Measurements from ENCODE around the gene TTC1.

Gene TTC1

GRCh38 chr5:160079753-160080152 is 70.8 kb downstream of the TTC1 start:
- Histone ChIP-seq H3K79me2 (ENCODE audit: low read length) (no peaks in the 10 kb centered on the region), H3K27me3 (ENCODE audit: low read depth, low read length) (no peaks in the 10 kb centered on the region), H3K27ac (ENCODE audit: low read length) (no peak overlapping the region), H3K36me3 (replicated peaks; ENCODE audit: low read depth, low read length) (no peaks in the 10 kb centered on the region), H3K4me1 (ENCODE audit: low read length) (peaks cover 5% of the 10 kb centered on the region; the same call in 1 of the 2 replicates), H3K9ac (ENCODE audit: low read length) (no peak overlapping the region), H4K20me1 (ENCODE audit: insufficient read depth, low read length) (no peaks in the 10 kb centered on the region), H3K4me2 (ENCODE audit: low read length) (no peak overlapping the region), H3K9me3 (ENCODE audit: insufficient read depth, low read length) (no peaks in the 10 kb centered on the region), H3K4me3 (ENCODE audit: low read length) (no peak overlapping the region), H2AFZ (ENCODE audit: low read depth, low read length) (no peak overlapping the region)
- TF ChIP-seq CTCF (IDR thresholded peaks at IDR 0.05; ENCODE audit: low read depth, low read length) (no peak), EZH2phosphoT487 (IDR thresholded peaks at IDR 0.05; ENCODE audit: low read depth) (no peak)

- Histone ChIP-seq H4K20me1 (ENCODE audit: insufficient read depth, low read length) (no peaks in the 10 kb centered on the region), H2AFZ (ENCODE audit: low read depth, low read length) (no peak overlapping the region), H3K36me3 (replicated peaks; ENCODE audit: low read depth, low read length) (no peaks in the 10 kb centered on the region), H3K27me3 (ENCODE audit: low read depth, low read length) (no peaks in the 10 kb centered on the region), H3K9me3 (ENCODE audit: insufficient read depth, low read length) (no peaks in the 10 kb centered on the region), H3K27ac (ENCODE audit: low read length) (no peak overlapping the region), H3K4me1 (ENCODE audit: low read length) (peaks cover 5% of the 10 kb centered on the region; the same call in 1 of the 2 replicates), H3K79me2 (ENCODE audit: low read length) (no peaks in the 10 kb centered on the region), H3K4me3 (ENCODE audit: low read length) (peak overlapping the region; percentile 57; the same call in 1 of the 2 replicates), H3K9ac (ENCODE audit: low read length) (no peak overlapping the region), H3K4me2 (ENCODE audit: low read length) (peak overlapping the region; percentile 56)
- no peak for TF ChIP-seq EZH2phosphoT487 (IDR thresholded peaks at IDR 0.05; ENCODE audit: low read depth)
- no peak for TF ChIP-seq CTCF (IDR thresholded peaks at IDR 0.05; ENCODE audit: low read depth, low read length)
Measured at GRCh38 chr5:160081495-160081894, 72.6 kb downstream of the TTC1 start.

- H3K9me3 ChIP-seq (ENCODE audit: insufficient read depth, low read length), result no peaks in the 10 kb centered on the region
- H2AFZ ChIP-seq (ENCODE audit: low read depth, low read length), result no peak overlapping the region
- peaks cover 5% of the 10 kb centered on the region; the same call in 1 of the 2 replicates for H3K4me1 ChIP-seq (ENCODE audit: low read length)
- no peak overlapping the region for H3K9ac ChIP-seq (ENCODE audit: low read length)
- no peak for TF ChIP-seq EZH2phosphoT487 (IDR thresholded peaks at IDR 0.05; ENCODE audit: low read depth)
- TF ChIP-seq CTCF (IDR thresholded peaks at IDR 0.05; ENCODE audit: low read depth, low read length), result no peak
- no peaks in the 10 kb centered on the region for H3K36me3 ChIP-seq (replicated peaks; ENCODE audit: low read depth, low read length)
- no peaks in the 10 kb centered on the region for H4K20me1 ChIP-seq (ENCODE audit: insufficient read depth, low read length)
- no peaks in the 10 kb centered on the region for H3K27me3 ChIP-seq (ENCODE audit: low read depth, low read length)
- no peak overlapping the region for H3K4me2 ChIP-seq (ENCODE audit: low read length)
- H3K27ac ChIP-seq (ENCODE audit: low read length), result no peak overlapping the region
- no peak overlapping the region for H3K4me3 ChIP-seq (ENCODE audit: low read length)
- no peaks in the 10 kb centered on the region for H3K79me2 ChIP-seq (ENCODE audit: low read length)
Measured at GRCh38 chr5:160082614-160083500, 73.9 kb downstream of the TTC1 start.

DNA sequence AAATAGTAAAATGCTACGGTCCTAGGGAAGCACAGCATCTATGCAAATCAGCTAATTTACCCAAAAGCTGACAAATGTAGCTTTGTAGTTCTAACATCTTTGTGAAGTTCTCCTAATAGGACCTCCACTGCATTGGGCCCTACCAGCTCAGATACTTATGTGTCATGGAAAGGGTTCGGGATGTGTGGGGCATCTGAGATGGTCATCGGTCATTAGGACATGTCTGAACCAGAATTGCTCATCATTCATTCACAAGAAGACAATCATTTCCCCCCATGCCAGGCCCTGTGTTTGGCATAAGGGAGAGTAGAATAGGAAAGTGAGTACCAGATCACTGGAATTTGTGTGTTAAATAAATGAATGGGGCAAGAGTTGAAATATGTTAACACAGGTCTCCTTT is 74.6 kb downstream of the TTC1 start:
- Histone ChIP-seq H3K36me3 (replicated peaks; ENCODE audit: low read depth, low read length) (no peaks in the 10 kb centered on the region), H3K27ac (ENCODE audit: low read length) (no peak overlapping the region), H2AFZ (ENCODE audit: low read depth, low read length) (no peak overlapping the region), H3K9ac (ENCODE audit: low read length) (no peak overlapping the region), H3K9me3 (ENCODE audit: insufficient read depth, low read length) (no peaks in the 10 kb centered on the region), H3K4me1 (ENCODE audit: low read length) (peaks cover 6% of the 10 kb centered on the region), H3K4me2 (ENCODE audit: low read length) (no peak overlapping the region), H4K20me1 (ENCODE audit: insufficient read depth, low read length) (no peaks in the 10 kb centered on the region), H3K4me3 (ENCODE audit: low read length) (no peak overlapping the region), H3K27me3 (ENCODE audit: low read depth, low read length) (no peaks in the 10 kb centered on the region), H3K79me2 (ENCODE audit: low read length) (no peaks in the 10 kb centered on the region)
- no peak for TF ChIP-seq CTCF (IDR thresholded peaks at IDR 0.05; ENCODE audit: low read depth, low read length)
- TF ChIP-seq EZH2phosphoT487 (IDR thresholded peaks at IDR 0.05; ENCODE audit: low read depth), result no peak
